ENCODE data around the gene TXK.

GRCh38 chr4:48103483-48104139, 30.4 kb downstream of the TXK start:
- TF ChIP-seq, protein P1, sequence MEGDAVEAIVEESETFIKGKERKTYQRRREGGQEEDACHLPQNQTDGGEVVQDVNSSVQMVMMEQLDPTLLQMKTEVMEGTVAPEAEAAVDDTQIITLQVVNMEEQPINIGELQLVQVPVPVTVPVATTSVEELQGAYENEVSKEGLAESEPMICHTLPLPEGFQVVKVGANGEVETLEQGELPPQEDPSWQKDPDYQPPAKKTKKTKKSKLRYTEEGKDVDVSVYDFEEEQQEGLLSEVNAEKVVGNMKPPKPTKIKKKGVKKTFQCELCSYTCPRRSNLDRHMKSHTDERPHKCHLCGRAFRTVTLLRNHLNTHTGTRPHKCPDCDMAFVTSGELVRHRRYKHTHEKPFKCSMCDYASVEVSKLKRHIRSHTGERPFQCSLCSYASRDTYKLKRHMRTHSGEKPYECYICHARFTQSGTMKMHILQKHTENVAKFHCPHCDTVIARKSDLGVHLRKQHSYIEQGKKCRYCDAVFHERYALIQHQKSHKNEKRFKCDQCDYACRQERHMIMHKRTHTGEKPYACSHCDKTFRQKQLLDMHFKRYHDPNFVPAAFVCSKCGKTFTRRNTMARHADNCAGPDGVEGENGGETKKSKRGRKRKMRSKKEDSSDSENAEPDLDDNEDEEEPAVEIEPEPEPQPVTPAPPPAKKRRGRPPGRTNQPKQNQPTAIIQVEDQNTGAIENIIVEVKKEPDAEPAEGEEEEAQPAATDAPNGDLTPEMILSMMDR (IDR thresholded peaks at IDR 0.05; ENCODE audit: low read length) = no peak
- TF ChIP-seq EZH2 (IDR thresholded peaks at IDR 0.05; ENCODE audit: borderline replicate concordance, low read length) = no peak
